Fibroblast of skin of scalp (primary cell): Measurements from ENCODE around the gene SBDS. TPM values are rescaled to one million over a fixed set of nuclear protein-coding genes. Genes with fewer than 3 reads are reported as not detected.
A peak's percentile ranks its signal among the peaks of the same experiment; 100 is the strongest.
"Not testable (repeated sequence)": the region's sequence is repeated elsewhere in the genome, so short reads cannot be mapped to it uniquely, and the experiment has no call there.

Source experiments
- DNase-seq: peaks from one replicate; pipeline ENCODE4 v3.0.0-alpha.2; 2013
- polyA plus RNA-seq, 2 experiments: library from polyadenylated mRNA; unstranded; fragments of 120-200 nt; gene quantifications; one replicate each; pipeline ENCODE4 v1.2.1, GENCODE V29; 2013; ENCODE audit not compliant: insufficient read length in 2 of 2

Gene SBDS
- polyA plus RNA-seq (2013, experiment 1 of 2; ENCODE audit: insufficient read length) = 126 TPM
- 144 TPM for polyA plus RNA-seq (2013, experiment 2 of 2; ENCODE audit: insufficient read length)

- peak; percentile 99 for DNase-seq
Observed at GRCh38 chr7:66995050-66995776, at the start of gene SBDS. Gene SBDS, minus strand, starts transcription at chr7:66995586. Its CDS starts 169 bp downstream, at chr7:66995417.

- DNase-seq = not testable (repeated sequence)
Observed at GRCh38 chr7:67043559-67043930, 48.2 kb upstream of the SBDS start.

- DNase-seq = peak; percentile 82
Observed at GRCh38 chr7:67042781-67043558, 47.6 kb upstream of the SBDS start.

- DNase-seq = not testable (repeated sequence)
Observed at GRCh38 chr7:67040832-67041231, 45.4 kb upstream of the SBDS start.

- not testable (repeated sequence) for DNase-seq
Observed at GRCh38 chr7:67036432-67037395, 41.3 kb upstream of the SBDS start.

- DNase-seq = no peak
Observed at GRCh38 chr7:67033251-67033650, 37.9 kb upstream of the SBDS start.

- DNase-seq = not testable (repeated sequence)
Observed at GRCh38 chr7:67031685-67032084, 36.3 kb upstream of the SBDS start.

- peak; percentile 77 for DNase-seq
Observed at GRCh38 chr7:67025459-67025858, 30.1 kb upstream of the SBDS start.

- DNase-seq = no peak
Observed at GRCh38 chr7:67022511-67022910, 27.1 kb upstream of the SBDS start.

GRCh38 chr7:67021260-67021659 lies 25.9 kb upstream of the SBDS start:
- no peak for DNase-seq

- DNase-seq = no peak
Observed at GRCh38 chr7:67019562-67020390, 24.4 kb upstream of the SBDS start.

GRCh38 chr7:67018940-67019339 lies 23.6 kb upstream of the SBDS start:
- DNase-seq = no peak

GRCh38 chr7:67017971-67018370 lies 22.6 kb upstream of the SBDS start:
- not testable (repeated sequence) for DNase-seq

- not testable (repeated sequence) for DNase-seq
Observed at GRCh38 chr7:67014076-67014622, 18.8 kb upstream of the SBDS start.

- not testable (repeated sequence) for DNase-seq
Observed at GRCh38 chr7:67009677-67010076, 14.3 kb upstream of the SBDS start.

- DNase-seq = no peak
Observed at GRCh38 chr7:67008260-67008659, 12.9 kb upstream of the SBDS start.

GRCh38 chr7:67006965-67007364 lies 11.6 kb upstream of the SBDS start:
- DNase-seq = no peak

GRCh38 chr7:67004145-67004544 lies 8.8 kb upstream of the SBDS start:
- not testable (repeated sequence) for DNase-seq

GRCh38 chr7:67000601-67001258 lies 5.3 kb upstream of the SBDS start:
- DNase-seq = peak; percentile 41

- peak; percentile 98 for DNase-seq
Observed at GRCh38 chr7:66996444-66997191, 1.2 kb upstream of the SBDS start, which contains the start of gene TYW1. Gene TYW1, plus strand, starts transcription at chr7:66996833. Its CDS starts 146 bp downstream, at chr7:66996979.
